ENCODE measurements around the gene UPK2. TPM values are rescaled to one million over a fixed set of nuclear protein-coding genes. Genes with fewer than 3 reads are reported as not detected.

Gene UPK2
- total and polyA plus RNA-seq, 2 of the 13 experiments (the other 11 are each of a cell fraction or from before 2014, with no cell fraction given), result not detected

- TF ChIP-seq CTCF (CRISPR knock-in tag; IDR thresholded peaks at IDR 0.05) (peak; percentile 98), HIC2 (CRISPR knock-in tag; IDR thresholded peaks at IDR 0.05; ENCODE audit: low read depth) (no peak), SNAPC2 (CRISPR knock-in tag; IDR thresholded peaks at IDR 0.05) (no peak), SMC3 (IDR thresholded peaks at IDR 0.05; ENCODE audit: low read length) (peak; percentile 72), ZNF44 (CRISPR knock-in tag; IDR thresholded peaks at IDR 0.05) (no peak), NFRKB (IDR thresholded peaks at IDR 0.05) (no peak), KDM4B (CRISPR knock-in tag; IDR thresholded peaks at IDR 0.05) (no peak), ZNF282 (IDR thresholded peaks at IDR 0.05; ENCODE audit: partially characterized antibody) (no peak), CREM (IDR thresholded peaks at IDR 0.05) (no peak), CREM (CRISPR knock-in tag; IDR thresholded peaks at IDR 0.05) (no peak), SMYD3 (CRISPR knock-in tag; IDR thresholded peaks at IDR 0.05) (no peak), NFIB (CRISPR knock-in tag; IDR thresholded peaks at IDR 0.05; ENCODE audit: borderline replicate concordance) (no peak), BHLHE40 (IDR thresholded peaks at IDR 0.05; ENCODE audit: low read length) (0 out of 2 replicates have a peak, but pooled peaks have one; percentile 31), HMG20B (CRISPR knock-in tag; conservative IDR thresholded peaks at IDR 0.05) (no peak), ELF3 (CRISPR knock-in tag; IDR thresholded peaks at IDR 0.05) (no peak), PHB2 (IDR thresholded peaks at IDR 0.05; ENCODE audit: partially characterized antibody) (no peak), ZNF552 (CRISPR knock-in tag; IDR thresholded peaks at IDR 0.05; ENCODE audit: borderline replicate concordance) (no peak), ZNF274 (CRISPR knock-in tag; IDR thresholded peaks at IDR 0.05) (no peak), GTF3A (CRISPR knock-in tag; conservative IDR thresholded peaks at IDR 0.05) (no peak), ZBTB20 (CRISPR knock-in tag; IDR thresholded peaks at IDR 0.05; ENCODE audit: borderline replicate concordance, low read depth) (no peak), FOSL1 (CRISPR knock-in tag; IDR thresholded peaks at IDR 0.05; ENCODE audit: borderline replicate concordance) (no peak), ERF (CRISPR knock-in tag; IDR thresholded peaks at IDR 0.05) (peak; percentile 70; the same call in 1 of the 2 replicates), FOSL2 (CRISPR knock-in tag; IDR thresholded peaks at IDR 0.05) (peak; percentile 34), ZNF12 (CRISPR knock-in tag; IDR thresholded peaks at IDR 0.05) (peak; percentile 21; the same call in 1 of the 2 replicates)
- TF ChIP-seq, protein P1, sequence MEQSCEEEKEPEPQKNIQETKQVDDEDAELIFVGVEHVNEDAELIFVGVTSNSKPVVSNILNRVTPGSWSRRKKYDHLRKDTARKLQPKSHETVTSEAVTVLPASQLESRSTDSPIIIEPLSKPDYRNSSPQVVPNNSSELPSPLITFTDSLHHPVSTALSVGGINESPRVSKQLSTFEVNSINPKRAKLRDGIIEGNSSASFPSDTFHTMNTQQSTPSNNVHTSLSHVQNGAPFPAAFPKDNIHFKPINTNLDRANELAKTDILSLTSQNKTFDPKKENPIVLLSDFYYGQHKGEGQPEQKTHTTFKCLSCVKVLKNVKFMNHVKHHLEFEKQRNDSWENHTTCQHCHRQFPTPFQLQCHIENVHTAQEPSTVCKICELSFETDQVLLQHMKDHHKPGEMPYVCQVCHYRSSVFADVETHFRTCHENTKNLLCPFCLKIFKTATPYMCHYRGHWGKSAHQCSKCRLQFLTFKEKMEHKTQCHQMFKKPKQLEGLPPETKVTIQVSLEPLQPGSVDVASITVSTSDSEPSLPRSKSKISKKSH (CRISPR knock-in tag; IDR thresholded peaks at IDR 0.05; ENCODE audit: borderline replicate concordance), result no peak
These were observed at the start of gene UPK2 (continued) for GRCh38 chr11:118956094-118956846.

All from HepG2 (cell line).